ENCODE measurements around the gene SLIT1.

SLIT1 gene

DNA sequence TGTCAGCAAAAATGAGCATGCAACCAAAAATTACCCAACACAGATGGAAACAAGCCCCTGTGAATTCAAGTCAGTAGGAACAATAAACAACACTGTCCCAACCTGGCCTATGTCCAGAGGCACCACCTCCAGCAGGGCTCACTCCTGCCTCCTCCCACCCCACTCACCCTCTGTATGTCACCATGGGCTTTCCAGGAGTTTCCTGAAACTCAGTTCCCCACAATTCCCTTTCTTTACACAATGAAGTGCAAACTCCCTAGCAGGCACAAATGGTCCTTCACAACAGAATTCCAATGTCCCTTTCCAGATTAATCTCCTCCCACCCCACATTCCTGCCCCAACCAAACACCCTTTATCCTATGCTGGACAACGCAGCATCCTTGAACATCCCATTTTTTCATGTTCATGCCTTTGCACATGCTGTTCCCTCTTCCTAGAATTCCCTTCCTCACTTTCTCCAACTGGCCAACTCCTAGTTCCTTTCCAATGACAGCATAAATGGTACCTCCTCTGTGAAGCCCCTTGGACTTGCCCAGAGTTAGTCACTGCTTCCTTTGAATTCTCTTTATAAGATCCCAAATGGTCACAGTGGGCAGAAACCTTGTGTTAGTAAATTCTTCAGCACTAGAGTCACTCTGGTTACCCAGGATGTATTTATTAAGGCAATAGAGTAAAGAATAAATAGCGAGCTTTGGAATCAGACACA is 157.5 kb downstream of the SLIT1 start:
- Histone ChIP-seq H3K27me3 (ENCODE audit: control insufficient read depth, insufficient read depth, low read length) (no peaks in the 10 kb centered on the region), H3K36me3 (ENCODE audit: control insufficient read depth, insufficient read depth, low read length) (no peaks in the 10 kb centered on the region), H3K4me1 (no peaks in the 10 kb centered on the region), H3K27ac (no peak overlapping the region), H2AFZ (no peak overlapping the region), H3K4me3 (ENCODE audit: low read depth, low read length) (no peak overlapping the region), H3K9ac (no peak overlapping the region), H3K4me2 (ENCODE audit: low read length) (no peak overlapping the region), H3K79me2 (no peaks in the 10 kb centered on the region), H3K9me3 (ENCODE audit: control insufficient read depth, low read length) (no peaks in the 10 kb centered on the region)
- no peak for TF ChIP-seq CTCF (IDR thresholded peaks at IDR 0.05)

DNA sequence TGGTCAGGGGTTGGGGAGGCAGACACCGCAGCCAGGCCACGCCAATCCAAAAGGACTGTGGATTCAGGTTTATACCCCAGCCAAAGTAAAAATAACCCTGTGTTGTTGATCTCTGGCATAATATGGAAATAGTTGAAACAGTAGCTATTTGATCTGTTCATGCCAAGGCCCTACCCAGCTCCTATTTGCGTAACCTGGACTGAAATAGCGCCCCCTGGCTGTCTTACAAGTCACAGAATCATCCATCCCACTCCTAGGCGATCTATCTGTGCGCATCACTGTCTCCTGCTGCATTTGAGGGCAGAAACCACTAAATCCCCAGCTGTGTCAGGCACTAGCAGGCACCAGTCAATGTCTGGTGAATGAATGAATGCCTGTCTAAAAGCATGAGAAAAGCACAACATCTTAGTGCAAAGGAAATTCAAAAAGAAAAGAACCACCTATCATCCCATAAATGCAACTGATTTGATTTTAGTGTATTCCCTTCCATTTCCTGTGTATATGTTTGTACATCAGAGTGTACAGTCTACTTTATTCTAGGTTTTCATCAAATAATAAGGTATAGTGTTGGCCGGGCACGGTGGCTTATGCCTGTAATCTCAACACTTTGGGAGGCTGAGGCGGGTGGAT is 160.0 kb downstream of the SLIT1 start:
- Histone ChIP-seq H3K36me3 (ENCODE audit: control insufficient read depth, insufficient read depth, low read length) (no peaks in the 10 kb centered on the region), H3K4me2 (ENCODE audit: low read length) (no peak overlapping the region), H3K27me3 (ENCODE audit: control insufficient read depth, insufficient read depth, low read length) (no peaks in the 10 kb centered on the region), H3K9me3 (ENCODE audit: control insufficient read depth, low read length) (no peaks in the 10 kb centered on the region), H3K4me3 (ENCODE audit: low read depth, low read length) (no peak overlapping the region), H3K9ac (no peak overlapping the region), H2AFZ (no peak overlapping the region), H3K4me1 (no peaks in the 10 kb centered on the region), H3K27ac (no peak overlapping the region), H3K79me2 (no peaks in the 10 kb centered on the region)
- peak; percentile 37 for TF ChIP-seq CTCF (IDR thresholded peaks at IDR 0.05)

DNA sequence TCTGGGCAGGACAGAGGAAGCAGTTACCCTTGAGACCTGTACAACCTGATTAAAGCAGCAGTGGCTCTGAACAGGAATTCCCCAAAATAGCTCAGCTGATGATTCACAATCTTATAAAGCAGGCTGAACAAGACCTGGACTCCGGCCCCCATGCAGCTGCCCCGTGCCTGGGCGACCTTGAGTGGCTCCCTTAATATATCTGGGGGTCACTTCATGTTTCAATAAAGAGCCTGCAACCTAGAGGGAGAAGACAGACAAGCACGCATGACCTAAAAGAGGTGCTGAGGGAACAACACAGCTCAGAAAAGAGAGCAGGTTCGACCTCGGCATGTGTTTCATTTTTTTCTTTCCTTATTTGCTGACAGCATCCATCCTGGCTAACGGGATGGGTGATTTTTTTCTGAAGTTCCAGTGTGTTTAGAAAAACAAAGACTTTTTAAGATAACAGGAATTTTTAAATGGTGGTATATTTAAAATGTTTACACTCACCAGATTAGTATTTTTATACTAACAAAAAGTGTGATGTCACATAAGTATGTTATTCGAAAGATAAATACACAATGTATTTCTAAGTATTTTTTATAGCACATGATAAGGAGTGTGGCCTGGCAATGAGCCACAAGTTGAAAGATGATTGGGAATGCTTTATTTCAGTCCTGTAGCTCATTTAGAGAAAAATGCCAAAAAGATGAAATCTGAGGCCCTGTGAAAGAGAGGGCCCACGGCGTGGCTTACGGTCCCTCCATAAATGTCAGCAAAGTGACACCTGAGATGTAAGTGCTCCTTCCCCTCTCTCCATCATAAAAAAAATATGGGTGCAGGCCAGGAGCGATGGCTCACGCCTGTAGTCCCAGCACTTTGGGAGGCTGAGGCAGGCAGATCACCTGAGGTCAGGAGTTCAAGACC is 161.3 kb downstream of the SLIT1 start:
- no peak for TF ChIP-seq CTCF (IDR thresholded peaks at IDR 0.05)
- Histone ChIP-seq H3K36me3 (ENCODE audit: control insufficient read depth, insufficient read depth, low read length) (no peaks in the 10 kb centered on the region), H3K4me2 (ENCODE audit: low read length) (no peak overlapping the region), H3K4me3 (ENCODE audit: low read depth, low read length) (no peak overlapping the region), H3K27me3 (ENCODE audit: control insufficient read depth, insufficient read depth, low read length) (no peaks in the 10 kb centered on the region), H3K27ac (no peak overlapping the region), H3K9me3 (ENCODE audit: control insufficient read depth, low read length) (no peaks in the 10 kb centered on the region), H3K9ac (no peak overlapping the region), H3K79me2 (no peaks in the 10 kb centered on the region), H3K4me1 (no peaks in the 10 kb centered on the region), H2AFZ (peak overlapping the region; percentile 64)

DNA sequence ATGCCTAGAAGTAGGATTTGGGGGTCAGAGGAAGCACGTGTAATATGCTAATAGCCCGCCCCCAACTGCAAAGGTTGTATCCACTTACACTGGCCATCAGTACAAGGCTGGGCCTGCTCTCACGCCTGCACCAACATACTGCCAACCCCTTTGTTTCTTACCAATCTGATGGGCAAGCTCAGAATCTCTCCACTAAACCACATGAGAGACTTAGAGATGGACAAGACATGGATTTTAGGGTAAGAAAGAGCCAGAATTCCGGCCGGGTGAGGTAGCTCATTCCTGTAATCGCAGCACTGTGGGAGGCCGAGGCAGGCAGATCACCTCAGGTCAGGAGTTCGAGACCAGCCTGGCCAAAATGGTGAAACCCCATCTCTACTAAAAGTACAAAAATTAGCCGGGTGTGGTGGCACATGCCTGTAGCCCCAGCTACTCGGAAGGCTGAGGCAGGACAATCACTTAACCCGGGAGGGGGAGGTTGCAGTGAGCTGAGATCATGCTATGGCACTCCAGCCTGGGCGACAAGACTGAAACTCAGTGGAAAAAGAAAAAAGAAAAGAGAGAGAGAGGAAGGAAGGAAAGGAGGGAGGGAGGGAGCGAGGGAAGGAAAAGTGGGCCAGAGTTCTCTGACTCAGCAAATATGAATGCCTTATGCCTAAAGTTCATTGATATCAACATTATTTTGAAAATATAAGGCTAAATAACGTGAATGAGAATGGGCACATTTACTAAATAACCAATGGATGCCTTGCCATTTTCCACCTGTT is 162.2 kb downstream of the SLIT1 start:
- Histone ChIP-seq H3K9ac (no peak overlapping the region), H2AFZ (no peak overlapping the region), H3K27me3 (ENCODE audit: control insufficient read depth, insufficient read depth, low read length) (no peaks in the 10 kb centered on the region), H3K4me2 (ENCODE audit: low read length) (no peak overlapping the region), H3K27ac (no peak overlapping the region), H3K9me3 (ENCODE audit: control insufficient read depth, low read length) (no peaks in the 10 kb centered on the region), H3K79me2 (no peaks in the 10 kb centered on the region), H3K4me3 (ENCODE audit: low read depth, low read length) (no peak overlapping the region), H3K4me1 (no peaks in the 10 kb centered on the region), H3K36me3 (ENCODE audit: control insufficient read depth, insufficient read depth, low read length) (no peaks in the 10 kb centered on the region)
- no peak for TF ChIP-seq CTCF (IDR thresholded peaks at IDR 0.05)
